Cerebellar nuclear complex (tissue), 1 donor: ENCODE results near the gene SLC22A23.

Experiments used
- DNase-seq, 2 experiments: peaks; one replicate each; lab custom pipeline; 2025; lab: John Stamatoyannopoulos, UW

The SLC22A23 gene

GRCh38 chr6:3283241-3283640, 173.6 kb downstream of the SLC22A23 start:
- no peak for DNase-seq

- no peak for DNase-seq
Measured at GRCh38 chr6:3282476-3283236, 174.2 kb downstream of the SLC22A23 start.

- no peak for DNase-seq
Measured at GRCh38 chr6:3281631-3282475, 175.0 kb downstream of the SLC22A23 start.

- no peak for DNase-seq
Measured at GRCh38 chr6:3280866-3281465, 175.9 kb downstream of the SLC22A23 start.

GRCh38 chr6:3280091-3280490, 176.8 kb downstream of the SLC22A23 start:
- no peak for DNase-seq

- no peak for DNase-seq
Measured at GRCh38 chr6:3278691-3279090, 178.2 kb downstream of the SLC22A23 start.

- DNase-seq: no peak
Measured at GRCh38 chr6:3277851-3278416, 178.9 kb downstream of the SLC22A23 start.

- DNase-seq: no peak
Measured at GRCh38 chr6:3277251-3277650, 179.6 kb downstream of the SLC22A23 start.

- DNase-seq: no peak
Measured at GRCh38 chr6:3276174-3277167, 180.4 kb downstream of the SLC22A23 start.

GRCh38 chr6:3273707-3274521, 182.9 kb downstream of the SLC22A23 start:
- DNase-seq: no peak

- no peak for DNase-seq
Measured at GRCh38 chr6:3272911-3273547, 183.8 kb downstream of the SLC22A23 start.

GRCh38 chr6:3271756-3272155, 185.1 kb downstream of the SLC22A23 start:
- no peak for DNase-seq

GRCh38 chr6:3270258-3270657, 186.6 kb downstream of the SLC22A23 start:
- no peak for DNase-seq

GRCh38 chr6:3269281-3269975, 187.4 kb downstream of the SLC22A23 start:
- no peak for DNase-seq

GRCh38 chr6:3268680-3269079, 188.2 kb downstream of the SLC22A23 start:
- DNase-seq: no peak

GRCh38 chr6:3267162-3267561, 189.7 kb downstream of the SLC22A23 start:
- no peak for DNase-seq

- DNase-seq: no peak
Measured at GRCh38 chr6:3266170-3266569, 190.7 kb downstream of the SLC22A23 start.

- DNase-seq: no peak
Measured at GRCh38 chr6:3265671-3266070, 191.2 kb downstream of the SLC22A23 start.

- no peak for DNase-seq
Measured at GRCh38 chr6:3264356-3264755, 192.5 kb downstream of the SLC22A23 start.
